HEK293 (cell line): ENCODE data around the gene SMIM20.

Source experiments
- CTCF ChIA-PET: fragments of 350-600 bp; formaldehyde crosslinking; extraction: SDS; loops from one replicate; lab custom pipeline; 2021; ENCODE audit warnings: antibody characterized with exemption; lab: Yijun Ruan, JAX
- POLR2A ChIA-PET: fragments of 300-600 bp; formaldehyde crosslinking; extraction: SDS; loops from one replicate; lab custom pipeline; 2020; ENCODE audit warnings: antibody characterized with exemption, inconsistent platforms; lab: Yijun Ruan, JAX
- H3K27ac ChIP-seq: fragments of 200-500 bp; sonication (Bioruptor generic); 2 replicates; pipeline ENCODE4 v1.5.1; 2014; ENCODE audit warnings: low read depth, low read length, control low read depth, inconsistent platforms; ENCODE audit errors: extremely low read depth
- H3K36me3 ChIP-seq, 2 experiments: fragments of 200-500 bp in 1 of 2; sonication (Bioruptor generic) in 1 of 2; 1 replicate in 1 of 2; 2 replicates in 1 of 2; pipeline ENCODE4 v1.5.1; 2014 to 2017; ENCODE audit warnings: inconsistent platforms in 2 of 2, low read length in 2 of 2; ENCODE audit not compliant: control insufficient read depth in 2 of 2, insufficient read depth in 1 of 2
- H3K4me1 ChIP-seq: fragments of 200-500 bp; sonication (Bioruptor generic); 2 replicates; pipeline ENCODE4 v1.5.1; 2014; ENCODE audit warnings: mild to moderate bottlenecking, low read length, inconsistent platforms; ENCODE audit not compliant: control insufficient read depth, insufficient read depth
- H3K4me3 ChIP-seq: 2 replicates; pipeline ENCODE4 v1.5.1; 2011; ENCODE audit warnings: low read depth, mild to moderate bottlenecking, control low read depth, low read length, moderate library complexity
- H3K9me3 ChIP-seq: fragments of 200-500 bp; sonication (Bioruptor generic); 2 replicates; pipeline ENCODE4 v1.5.1; 2014; ENCODE audit warnings: low read depth, low read length, inconsistent platforms; ENCODE audit not compliant: control insufficient read depth, insufficient read depth
- FEZF1 ChIP-seq: fragments of 450-650 bp; formaldehyde crosslinking; IDR thresholded peaks from 2 replicates; pipeline ENCODE4 v1.5.1; 2016; ENCODE audit warnings: missing biosample characterization, missing genetic modification characterization
- HOXD13 ChIP-seq: sonication (generic); formaldehyde crosslinking; IDR thresholded peaks from 2 replicates; pipeline ENCODE4 v1.8.0; 2022; ENCODE audit warnings: missing genetic modification reagents, borderline replicate concordance
- KLF10 ChIP-seq: fragments of 450-650 bp; IDR thresholded peaks from 2 replicates; pipeline ENCODE4 v1.5.1; 2018; ENCODE audit warnings: missing biosample characterization, mild to moderate bottlenecking, missing genetic modification characterization
- SCRT1 ChIP-seq: fragments of 450-650 bp; formaldehyde crosslinking; IDR thresholded peaks from 2 replicates; pipeline ENCODE4 v1.5.1; 2016; ENCODE audit warnings: missing biosample characterization, missing genetic modification characterization, borderline replicate concordance
- SP7 ChIP-seq: fragments of 450-650 bp; formaldehyde crosslinking; IDR thresholded peaks from 2 replicates; pipeline ENCODE4 v1.5.1; 2016; ENCODE audit warnings: missing biosample characterization, missing genetic modification characterization
- YY1 ChIP-seq: fragments of 450-650 bp; formaldehyde crosslinking; IDR thresholded peaks from 2 replicates; pipeline ENCODE4 v1.5.1; 2018; ENCODE audit warnings: missing biosample characterization, missing genetic modification characterization
- ZBTB21 ChIP-seq: fragments of 450-650 bp; formaldehyde crosslinking; IDR thresholded peaks from 2 replicates; pipeline ENCODE4 v1.5.1; 2017; ENCODE audit warnings: missing biosample characterization, missing genetic modification characterization
- ZFP41 ChIP-seq: fragments of 450-650 bp; formaldehyde crosslinking; IDR thresholded peaks from 2 replicates; pipeline ENCODE4 v1.5.1; 2016; ENCODE audit warnings: missing biosample characterization, missing genetic modification characterization, borderline replicate concordance
- ZFP69B ChIP-seq: fragments of 450-650 bp; formaldehyde crosslinking; IDR thresholded peaks from 2 replicates; pipeline ENCODE4 v1.5.1; 2016; ENCODE audit warnings: missing biosample characterization, missing genetic modification characterization
- ZNF266 ChIP-seq: fragments of 450-650 bp; formaldehyde crosslinking; IDR thresholded peaks from 2 replicates; pipeline ENCODE4 v1.5.1; 2016; ENCODE audit warnings: missing biosample characterization, missing genetic modification characterization, low read depth
- ZNF292 ChIP-seq: fragments of 450-650 bp; formaldehyde crosslinking; IDR thresholded peaks from 2 replicates; pipeline ENCODE4 v1.5.1; 2016; ENCODE audit warnings: low read depth, missing biosample characterization, missing genetic modification characterization, borderline replicate concordance
- ZNF341 ChIP-seq: fragments of 450-650 bp; formaldehyde crosslinking; IDR thresholded peaks from 2 replicates; pipeline ENCODE4; 2016; ENCODE audit warnings: low read depth, missing biosample characterization, missing genetic modification characterization
- ZNF391 ChIP-seq: fragments of 450-650 bp; formaldehyde crosslinking; IDR thresholded peaks from 2 replicates; pipeline ENCODE4 v1.5.1; 2016; ENCODE audit warnings: low read depth, missing biosample characterization, missing genetic modification characterization, borderline replicate concordance
- ZNF404 ChIP-seq: fragments of 450-650 bp; formaldehyde crosslinking; IDR thresholded peaks from 2 replicates; pipeline ENCODE4 v1.5.1; 2017; ENCODE audit warnings: missing biosample characterization, missing genetic modification characterization
- ZNF416 ChIP-seq: fragments of 450-650 bp; formaldehyde crosslinking; IDR thresholded peaks from 2 replicates; pipeline ENCODE4 v1.5.1; 2016; ENCODE audit warnings: missing biosample characterization, missing genetic modification characterization
- ZNF514 ChIP-seq: fragments of 450-650 bp; formaldehyde crosslinking; IDR thresholded peaks from 2 replicates; pipeline ENCODE4 v1.5.1; 2016; ENCODE audit warnings: missing biosample characterization, missing genetic modification characterization
- ZNF544 ChIP-seq: fragments of 450-650 bp; formaldehyde crosslinking; IDR thresholded peaks from 2 replicates; pipeline ENCODE4 v1.5.0; 2017; ENCODE audit warnings: missing biosample characterization, missing genetic modification characterization
- ZNF548 ChIP-seq: fragments of 450-650 bp; formaldehyde crosslinking; IDR thresholded peaks from 2 replicates; pipeline ENCODE4 v1.5.1; 2016; ENCODE audit warnings: missing biosample characterization, missing genetic modification characterization
- ZNF654 ChIP-seq: fragments of 450-650 bp; formaldehyde crosslinking; IDR thresholded peaks from 2 replicates; pipeline ENCODE4 v1.5.1; 2016; ENCODE audit warnings: low read depth, missing biosample characterization, missing genetic modification characterization
- ZNF747 ChIP-seq: fragments of 450-650 bp; formaldehyde crosslinking; IDR thresholded peaks from 2 replicates; pipeline ENCODE4 v1.5.1; 2016; ENCODE audit warnings: missing biosample characterization, missing genetic modification characterization
- ZNF76 ChIP-seq: fragments of 450-650 bp; formaldehyde crosslinking; IDR thresholded peaks from 2 replicates; pipeline ENCODE4; 2016; ENCODE audit warnings: low read depth, missing biosample characterization, missing genetic modification characterization, borderline replicate concordance
- ZNF785 ChIP-seq: fragments of 450-650 bp; formaldehyde crosslinking; IDR thresholded peaks from 2 replicates; pipeline ENCODE4 v1.5.1; 2016; ENCODE audit warnings: missing biosample characterization, missing genetic modification characterization
- ZNF792 ChIP-seq: fragments of 450-650 bp; formaldehyde crosslinking; IDR thresholded peaks from 2 replicates; pipeline ENCODE4 v1.5.1; 2016; ENCODE audit warnings: missing biosample characterization, missing genetic modification characterization
- ZNF843 ChIP-seq: fragments of 450-650 bp; formaldehyde crosslinking; IDR thresholded peaks from 2 replicates; pipeline ENCODE4 v1.5.1; 2016; ENCODE audit warnings: missing biosample characterization, missing genetic modification characterization
- TF ChIP-seq, protein P1 (sequence below): fragments of 450-650 bp; formaldehyde crosslinking; IDR thresholded peaks from 2 replicates; pipeline ENCODE4 v1.5.1; 2017; ENCODE audit warnings: missing biosample characterization, missing genetic modification characterization

The SMIM20 gene

DNA sequence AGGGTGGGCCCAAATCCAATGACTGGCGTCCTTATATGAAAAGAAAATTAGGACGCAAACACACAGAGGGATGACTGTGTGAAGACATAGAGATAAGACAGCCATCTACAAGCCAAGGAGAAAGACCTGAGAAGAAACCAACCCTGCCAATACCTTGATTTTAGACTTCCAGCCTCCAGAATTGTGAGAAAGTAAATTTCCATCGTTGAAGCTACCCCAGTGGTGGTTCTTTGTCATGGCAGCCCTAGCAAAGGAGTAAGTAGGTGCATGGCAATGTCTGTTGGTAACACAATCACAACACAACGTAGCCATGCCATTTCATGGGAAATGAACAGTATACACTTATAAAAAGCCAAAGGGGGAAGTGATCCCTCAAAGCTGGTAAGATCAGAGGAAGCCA lies 25.3 kb downstream of the SMIM20 start:
- H3K4me1 ChIP-seq: no peaks in the 10 kb centered on the region
- H3K4me3 ChIP-seq: no peak overlapping the region
- TF ChIP-seq KLF10 (tag by site-specific recombination) (no peak), ZFP41 (tag by site-specific recombination) (no peak), ZNF391 (no peak)
- no peaks in the 10 kb centered on the region for H3K36me3 ChIP-seq
- H3K9me3 ChIP-seq: no peaks in the 10 kb centered on the region
- ChIA-PET POLR2A (no interaction called here), CTCF (interaction anchor here (0.7 to 1.7 kb wide), 2 partner anchors 13 to 498 kb away, joined by 3 to 5 read pairs; no protein-coding TSS in a partner anchor)
- H3K27ac ChIP-seq: no peak overlapping the region

DNA sequence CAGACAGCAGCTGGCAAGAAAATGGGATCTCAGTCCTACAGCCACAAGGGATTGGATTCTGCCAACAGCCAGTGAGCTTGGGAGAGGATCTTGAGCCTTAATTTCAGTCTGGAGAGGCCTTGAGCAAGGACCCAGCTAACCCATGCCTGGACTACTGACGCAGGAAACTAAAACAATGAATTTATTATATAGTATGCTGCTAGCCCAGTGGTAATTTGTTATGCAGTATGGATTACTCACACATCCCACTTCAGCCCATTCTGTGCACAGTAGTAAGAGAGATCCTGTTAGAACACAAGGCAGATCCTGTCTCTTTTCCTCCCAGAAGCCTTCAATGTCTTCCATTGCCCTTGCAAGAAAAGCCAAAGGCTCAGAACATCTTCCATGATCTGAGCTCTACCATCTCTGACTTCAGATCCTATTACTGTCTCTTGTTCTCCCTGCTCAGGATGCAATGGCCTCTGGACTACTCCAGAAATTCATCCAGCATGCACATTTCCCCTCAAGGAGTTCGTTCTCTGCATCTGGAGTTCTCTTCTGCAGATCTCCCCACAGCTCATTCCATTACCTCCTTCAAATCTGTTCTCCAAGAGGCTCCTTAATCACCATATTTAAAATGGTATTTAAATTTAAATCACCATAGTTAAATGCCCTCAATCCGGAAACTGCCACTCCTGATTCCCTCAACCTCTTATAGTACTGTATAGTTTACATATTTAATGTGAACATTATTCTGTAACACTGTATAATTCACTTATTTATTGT lies 27.6 kb downstream of the SMIM20 start:
- H3K9me3 ChIP-seq: no peaks in the 10 kb centered on the region
- CTCF ChIA-PET: interaction anchor here (0.6 kb wide), 1 partner anchor 996 kb away, joined by 3 read pairs; no protein-coding TSS in a partner anchor
- POLR2A ChIA-PET: interaction anchor here (0.6 kb wide), 1 partner anchor 90 kb away, joined by 7 read pairs; no protein-coding TSS in a partner anchor
- TF ChIP-seq FEZF1 (tag by site-specific recombination): no peak
- TF ChIP-seq ZNF266 (tag by site-specific recombination): no peak
- no peak for TF ChIP-seq ZNF292 (tag by site-specific recombination)
- no peak for TF ChIP-seq ZNF76
- no peak for TF ChIP-seq ZFP41 (tag by site-specific recombination)
- TF ChIP-seq SCRT1 (tag by site-specific recombination): no peak
- no peak for TF ChIP-seq YY1 (tag by site-specific recombination)
- no peak for TF ChIP-seq ZNF514 (tag by site-specific recombination)
- TF ChIP-seq ZNF548: no peak
- TF ChIP-seq HOXD13: no peak
- TF ChIP-seq ZBTB21: no peak
- TF ChIP-seq ZFP69B (tag by site-specific recombination): no peak
- no peak for TF ChIP-seq ZNF341
- TF ChIP-seq, protein P1, sequence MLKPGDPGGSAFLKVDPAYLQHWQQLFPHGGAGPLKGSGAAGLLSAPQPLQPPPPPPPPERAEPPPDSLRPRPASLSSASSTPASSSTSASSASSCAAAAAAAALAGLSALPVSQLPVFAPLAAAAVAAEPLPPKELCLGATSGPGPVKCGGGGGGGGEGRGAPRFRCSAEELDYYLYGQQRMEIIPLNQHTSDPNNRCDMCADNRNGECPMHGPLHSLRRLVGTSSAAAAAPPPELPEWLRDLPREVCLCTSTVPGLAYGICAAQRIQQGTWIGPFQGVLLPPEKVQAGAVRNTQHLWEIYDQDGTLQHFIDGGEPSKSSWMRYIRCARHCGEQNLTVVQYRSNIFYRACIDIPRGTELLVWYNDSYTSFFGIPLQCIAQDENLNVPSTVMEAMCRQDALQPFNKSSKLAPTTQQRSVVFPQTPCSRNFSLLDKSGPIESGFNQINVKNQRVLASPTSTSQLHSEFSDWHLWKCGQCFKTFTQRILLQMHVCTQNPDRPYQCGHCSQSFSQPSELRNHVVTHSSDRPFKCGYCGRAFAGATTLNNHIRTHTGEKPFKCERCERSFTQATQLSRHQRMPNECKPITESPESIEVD (tag by site-specific recombination): no peak
- TF ChIP-seq SP7 (tag by site-specific recombination): no peak
- no peak for TF ChIP-seq ZNF785 (tag by site-specific recombination)
- TF ChIP-seq ZNF416 (tag by site-specific recombination): no peak
- TF ChIP-seq ZNF391: no peak
- no peak for TF ChIP-seq ZNF843 (tag by site-specific recombination)
- TF ChIP-seq ZNF654 (tag by site-specific recombination): no peak
- H3K4me3 ChIP-seq: no peak overlapping the region
- H3K27ac ChIP-seq: no peak overlapping the region
- H3K4me1 ChIP-seq: no peaks in the 10 kb centered on the region
- H3K36me3 ChIP-seq: no peaks in the 10 kb centered on the region

DNA sequence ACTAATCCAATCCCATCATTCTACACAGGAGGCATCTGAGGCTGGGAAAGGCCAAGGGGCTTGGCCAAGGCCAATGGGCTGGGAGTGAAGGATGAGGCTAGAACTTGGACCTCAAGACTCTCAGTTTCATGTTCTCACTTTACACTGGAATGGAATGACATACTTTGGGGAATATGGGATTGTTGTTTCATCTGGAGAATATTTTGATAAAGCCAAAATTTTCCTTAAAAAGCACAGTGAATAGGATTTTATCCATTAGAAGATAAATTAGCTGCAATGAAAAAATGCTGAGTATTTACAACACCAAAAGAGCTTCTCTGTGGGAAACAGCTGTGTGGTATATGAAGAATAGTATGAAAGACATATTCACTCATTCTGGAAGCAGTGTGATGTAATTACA lies 29.3 kb downstream of the SMIM20 start:
- no peak overlapping the region for H3K27ac ChIP-seq
- no peaks in the 10 kb centered on the region for H3K36me3 ChIP-seq
- ChIA-PET POLR2A (no interaction called here), CTCF (interaction anchor here (1.7 to 2.3 kb wide), 2 partner anchors 18 to 45 kb away, joined by 6 to 7 read pairs; no protein-coding TSS in a partner anchor)
- no peaks in the 10 kb centered on the region for H3K9me3 ChIP-seq
- H3K4me3 ChIP-seq: no peak overlapping the region
- H3K4me1 ChIP-seq: no peaks in the 10 kb centered on the region
- TF ChIP-seq ZNF544 (no peak), ZNF792 (tag by site-specific recombination) (no peak), ZNF747 (tag by site-specific recombination) (no peak), ZNF404 (tag by site-specific recombination) (no peak)
